ENCODE measurements around the gene CHI3L1.

CHI3L1 gene

DNA sequence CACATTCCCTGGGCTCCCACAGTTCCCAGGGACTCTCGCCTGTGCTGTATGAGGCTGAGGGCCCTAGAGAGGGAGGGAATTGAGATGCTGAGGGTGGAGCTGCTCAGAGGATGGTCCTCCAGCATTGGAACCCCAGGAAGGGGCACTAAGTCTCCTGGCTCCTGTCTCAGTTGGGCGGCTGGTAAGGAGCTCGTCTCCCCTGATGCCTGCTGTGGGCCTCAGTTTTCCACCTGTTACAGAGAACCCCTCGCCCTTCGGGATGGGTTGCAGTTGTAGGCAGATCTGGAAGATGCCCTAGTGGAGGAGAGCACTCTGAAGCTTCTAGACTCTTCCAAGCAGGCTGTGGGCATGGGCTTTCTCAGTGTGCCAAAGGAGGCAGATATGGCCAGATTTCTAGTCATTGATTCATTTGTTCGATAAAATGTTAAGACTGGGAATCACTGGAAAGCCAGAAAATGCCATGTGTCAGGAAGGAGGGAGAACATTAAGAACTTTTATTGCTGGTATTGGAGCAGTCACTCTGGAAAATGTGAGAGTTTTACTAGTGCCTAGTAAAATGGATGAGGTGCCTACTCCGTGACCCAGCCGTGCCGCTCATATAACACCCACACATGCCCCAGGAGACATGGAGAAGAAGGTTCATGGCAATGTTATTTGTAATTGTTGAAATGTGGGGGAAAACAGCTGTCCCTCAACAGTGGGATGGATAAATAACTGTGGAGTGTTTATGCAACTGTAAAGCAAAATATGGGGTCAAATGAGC, 10.1 kb downstream of the CHI3L1 start:
- Histone ChIP-seq H3K4me1 (ENCODE audit: control insufficient read depth in 2 of 2, insufficient read depth in 2 of 2, low read length in 2 of 2) (peaks cover 3 to 5% of the 10 kb centered on the region in 2 donors), H3K36me3 (ENCODE audit: control insufficient read depth in 2 of 2, insufficient read depth in 2 of 2, low read length in 2 of 2) (no peaks in the 10 kb centered on the region), H3K4me3 (ENCODE audit: low read length in 2 of 2) (no peak overlapping the region), H3K27ac (ENCODE audit: low read depth in 2 of 2, low read length in 2 of 2) (no peak overlapping the region), H3K9ac (ENCODE audit: low read depth in 1 of 2, low read length in 2 of 2) (no peak overlapping the region), H3K27me3 (ENCODE audit: control insufficient read depth in 2 of 2, insufficient read depth in 2 of 2, low read length in 2 of 2) (no peaks in the 10 kb centered on the region), H3K9me3 (ENCODE audit: control insufficient read depth in 2 of 2, low read length in 2 of 2) (no peaks in the 10 kb centered on the region)

DNA sequence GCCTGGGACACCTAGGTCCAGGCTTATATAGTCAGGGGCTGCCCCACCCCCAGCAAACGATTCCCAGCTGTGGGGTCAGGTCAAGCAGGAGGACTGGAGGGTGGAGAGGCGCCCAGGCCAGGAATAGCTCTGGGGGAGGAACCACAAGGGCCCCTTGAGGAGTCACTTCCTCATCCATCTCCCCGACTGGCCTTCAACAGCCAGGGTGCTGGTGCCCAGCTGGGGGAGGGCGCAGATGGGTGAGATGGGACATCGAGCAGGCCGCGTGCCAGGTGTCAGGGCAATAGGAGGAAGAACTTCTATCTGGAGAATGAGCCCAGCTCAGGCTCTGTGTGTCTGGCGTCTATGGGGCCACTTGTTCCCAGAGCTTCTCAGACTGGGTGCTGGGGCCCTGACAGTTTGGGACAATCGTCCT, 10.7 kb downstream of the CHI3L1 start:
- Histone ChIP-seq H3K4me1 (ENCODE audit: control insufficient read depth in 2 of 2, insufficient read depth in 2 of 2, low read length in 2 of 2) (peaks cover 3 to 5% of the 10 kb centered on the region in 2 donors), H3K27ac (ENCODE audit: low read depth in 2 of 2, low read length in 2 of 2) (no peak overlapping the region), H3K36me3 (ENCODE audit: control insufficient read depth in 2 of 2, insufficient read depth in 2 of 2, low read length in 2 of 2) (no peaks in the 10 kb centered on the region), H3K9ac (ENCODE audit: low read depth in 1 of 2, low read length in 2 of 2) (no peak overlapping the region), H3K4me3 (ENCODE audit: low read length in 2 of 2) (no peak overlapping the region), H3K9me3 (ENCODE audit: control insufficient read depth in 2 of 2, low read length in 2 of 2) (no peaks in the 10 kb centered on the region), H3K27me3 (ENCODE audit: control insufficient read depth in 2 of 2, insufficient read depth in 2 of 2, low read length in 2 of 2) (no peaks in the 10 kb centered on the region)

DNA sequence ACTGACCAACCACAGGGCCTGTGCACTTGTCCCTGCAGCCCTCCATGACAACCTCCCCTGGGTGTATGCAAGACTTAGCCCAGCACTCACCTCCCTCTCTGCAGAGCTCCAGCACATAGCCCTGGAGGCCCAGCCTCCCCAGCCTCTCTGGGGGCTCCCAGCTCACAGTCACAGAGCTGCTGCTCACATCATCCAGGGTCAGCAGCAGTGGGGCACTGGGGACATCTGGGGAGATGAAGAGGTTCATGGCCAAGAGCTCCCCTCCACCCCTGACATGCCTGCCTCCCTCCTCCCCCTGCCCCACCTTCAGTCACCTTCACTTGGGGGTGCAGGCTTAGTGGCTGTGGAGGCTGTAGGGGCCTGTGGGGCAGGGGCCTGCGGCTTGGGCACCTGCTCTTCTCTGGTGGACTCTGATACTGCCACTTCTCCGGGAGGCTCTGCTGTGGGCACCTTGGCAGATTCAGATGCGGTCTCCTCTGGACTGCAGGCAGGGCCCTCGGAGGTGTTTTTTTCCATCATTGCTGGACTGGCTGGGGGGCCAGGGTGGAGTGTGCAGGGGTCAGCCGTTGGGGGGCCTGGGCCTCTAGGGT, 11.2 kb downstream of the CHI3L1 start, which contains the start of gene MYBPH:
TSS of gene MYBPH (minus strand) at position 590 of the 590 bp plus-strand sequence. CDS start at position 519, 71 bp downstream.
- Histone ChIP-seq H3K27ac (ENCODE audit: low read depth in 2 of 2, low read length in 2 of 2) (no peak within 1 kb of the TSS), H3K9me3 (ENCODE audit: control insufficient read depth in 2 of 2, low read length in 2 of 2) (no peaks in the 10 kb centered on the region), H3K4me3 (ENCODE audit: low read length in 2 of 2) (no peak within 1 kb of the TSS), H3K9ac (ENCODE audit: low read depth in 1 of 2, low read length in 2 of 2) (no peak within 1 kb of the TSS), H3K4me1 (ENCODE audit: control insufficient read depth in 2 of 2, insufficient read depth in 2 of 2, low read length in 2 of 2) (peaks cover 3 to 5% of the 10 kb centered on the region in 2 donors), H3K36me3 (ENCODE audit: control insufficient read depth in 2 of 2, insufficient read depth in 2 of 2, low read length in 2 of 2) (no peaks in the 10 kb centered on the region), H3K27me3 (ENCODE audit: control insufficient read depth in 2 of 2, insufficient read depth in 2 of 2, low read length in 2 of 2) (no peaks in the 10 kb centered on the region)

DNA sequence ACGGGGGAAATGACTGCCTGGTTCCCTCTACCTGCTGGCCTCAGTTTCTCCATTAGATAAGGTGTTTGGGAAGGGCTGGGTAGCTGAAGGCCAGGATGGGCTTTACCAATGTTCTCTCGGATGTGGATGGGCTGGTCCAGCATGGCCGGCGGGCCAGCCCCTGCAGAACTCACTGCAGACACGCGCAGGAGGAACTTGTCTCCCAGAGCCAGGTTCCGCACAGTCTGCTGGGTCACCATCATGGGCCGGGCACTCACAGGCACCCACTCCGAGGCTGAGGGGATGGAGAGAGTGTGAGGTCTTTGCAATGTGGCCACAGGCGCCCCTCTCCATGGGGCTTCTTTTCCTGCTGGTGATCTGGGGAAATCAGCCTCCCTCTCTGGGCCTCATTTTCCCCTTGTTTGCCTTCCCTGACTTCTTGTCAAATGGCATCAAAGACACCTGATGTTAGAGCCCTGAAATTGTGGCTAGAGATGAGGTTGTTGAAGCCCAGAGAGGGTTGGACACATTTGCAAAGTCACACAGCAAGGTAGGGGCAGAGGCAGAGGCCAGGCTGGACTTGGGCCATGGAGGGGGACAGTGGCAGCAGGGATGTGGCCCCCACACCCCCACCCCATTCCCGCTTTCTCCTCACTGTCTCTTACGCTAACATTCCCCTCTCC, 12.0 kb downstream of the CHI3L1 start:
- H3K36me3 ChIP-seq (ENCODE audit: control insufficient read depth in 2 of 2, insufficient read depth in 2 of 2, low read length in 2 of 2) = no peaks in the 10 kb centered on the region
- H3K4me1 ChIP-seq (ENCODE audit: control insufficient read depth in 2 of 2, insufficient read depth in 2 of 2, low read length in 2 of 2) = peaks cover 3 to 5% of the 10 kb centered on the region in 2 donors
- H3K27me3 ChIP-seq (ENCODE audit: control insufficient read depth in 2 of 2, insufficient read depth in 2 of 2, low read length in 2 of 2) = no peaks in the 10 kb centered on the region
- H3K27ac ChIP-seq (ENCODE audit: low read depth in 2 of 2, low read length in 2 of 2) = no peak overlapping the region
- no peak overlapping the region for H3K4me3 ChIP-seq (ENCODE audit: low read length in 2 of 2)
- H3K9me3 ChIP-seq (ENCODE audit: control insufficient read depth in 2 of 2, low read length in 2 of 2) = no peaks in the 10 kb centered on the region
- H3K9ac ChIP-seq (ENCODE audit: low read depth in 1 of 2, low read length in 2 of 2) = no peak overlapping the region

DNA sequence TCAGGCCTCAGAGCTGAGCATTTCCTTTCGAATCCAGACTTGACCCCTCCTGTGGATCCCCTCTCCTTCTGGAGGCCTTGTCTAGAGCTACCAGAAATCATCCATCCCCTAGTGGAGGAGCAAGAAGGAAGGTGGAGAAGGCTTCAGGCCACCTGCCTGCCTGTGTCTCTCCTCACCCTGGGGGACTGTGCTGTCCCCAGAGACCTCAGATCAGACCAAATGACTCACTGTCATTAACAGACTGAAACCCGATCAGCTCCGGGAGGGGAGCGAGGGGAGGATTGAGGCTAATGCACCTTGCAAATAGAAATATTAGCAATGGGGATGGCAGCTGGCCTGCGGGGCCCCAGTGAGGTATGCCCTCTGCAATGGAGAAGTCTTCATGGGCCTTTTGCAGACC, 12.9 kb downstream of the CHI3L1 start:
- Histone ChIP-seq H3K4me3 (ENCODE audit: low read length in 2 of 2) (no peak overlapping the region), H3K27ac (ENCODE audit: low read depth in 2 of 2, low read length in 2 of 2) (no peak overlapping the region)

DNA sequence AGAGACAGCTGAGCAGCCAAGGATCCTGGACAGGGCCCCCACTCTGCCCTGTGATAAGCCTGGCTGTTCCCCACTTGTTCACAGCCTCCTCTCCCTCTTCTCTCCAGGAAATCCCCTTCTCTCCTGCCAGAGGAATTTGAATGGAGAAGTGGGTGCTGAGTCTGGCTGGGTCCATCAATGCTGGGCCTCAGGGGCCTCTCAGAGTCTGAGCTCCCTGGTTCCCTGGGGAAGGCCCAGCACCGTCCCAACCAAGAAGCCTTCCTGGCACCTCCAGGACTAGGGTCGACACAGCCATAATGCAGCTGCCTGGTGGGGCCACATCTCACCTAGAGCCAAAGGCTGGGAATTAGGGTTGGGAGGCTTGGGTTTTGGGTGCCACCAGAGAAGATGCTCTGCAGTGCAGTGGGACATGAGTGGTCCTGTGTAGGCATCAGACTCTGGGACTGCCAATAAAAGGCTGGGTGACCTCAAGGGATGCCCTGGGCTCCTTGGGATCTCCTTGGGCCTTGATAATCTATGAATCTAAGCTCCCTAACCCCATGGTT, 13.4 kb downstream of the CHI3L1 start:
- no peaks in the 10 kb centered on the region for H3K9me3 ChIP-seq (ENCODE audit: control insufficient read depth in 2 of 2, low read length in 2 of 2)
- H3K9ac ChIP-seq (ENCODE audit: low read depth in 1 of 2, low read length in 2 of 2) = no peak overlapping the region
- H3K27ac ChIP-seq (ENCODE audit: low read depth in 2 of 2, low read length in 2 of 2) = no peak overlapping the region
- H3K4me3 ChIP-seq (ENCODE audit: low read length in 2 of 2) = no peak overlapping the region
- H3K36me3 ChIP-seq (ENCODE audit: control insufficient read depth in 2 of 2, insufficient read depth in 2 of 2, low read length in 2 of 2) = no peaks in the 10 kb centered on the region
- peaks cover 3 to 5% of the 10 kb centered on the region in 2 donors for H3K4me1 ChIP-seq (ENCODE audit: control insufficient read depth in 2 of 2, insufficient read depth in 2 of 2, low read length in 2 of 2)
- no peaks in the 10 kb centered on the region for H3K27me3 ChIP-seq (ENCODE audit: control insufficient read depth in 2 of 2, insufficient read depth in 2 of 2, low read length in 2 of 2)

More for the DNA sequence above, 12.9 kb downstream of the CHI3L1 start:
- H3K36me3 ChIP-seq (ENCODE audit: control insufficient read depth in 2 of 2, insufficient read depth in 2 of 2, low read length in 2 of 2) = no peaks in the 10 kb centered on the region
- no peaks in the 10 kb centered on the region for H3K27me3 ChIP-seq (ENCODE audit: control insufficient read depth in 2 of 2, insufficient read depth in 2 of 2, low read length in 2 of 2)
- H3K9ac ChIP-seq (ENCODE audit: low read depth in 1 of 2, low read length in 2 of 2) = no peak overlapping the region
- no peaks in the 10 kb centered on the region for H3K9me3 ChIP-seq (ENCODE audit: control insufficient read depth in 2 of 2, low read length in 2 of 2)
- peaks cover 3 to 5% of the 10 kb centered on the region in 2 donors for H3K4me1 ChIP-seq (ENCODE audit: control insufficient read depth in 2 of 2, insufficient read depth in 2 of 2, low read length in 2 of 2)

DNA sequence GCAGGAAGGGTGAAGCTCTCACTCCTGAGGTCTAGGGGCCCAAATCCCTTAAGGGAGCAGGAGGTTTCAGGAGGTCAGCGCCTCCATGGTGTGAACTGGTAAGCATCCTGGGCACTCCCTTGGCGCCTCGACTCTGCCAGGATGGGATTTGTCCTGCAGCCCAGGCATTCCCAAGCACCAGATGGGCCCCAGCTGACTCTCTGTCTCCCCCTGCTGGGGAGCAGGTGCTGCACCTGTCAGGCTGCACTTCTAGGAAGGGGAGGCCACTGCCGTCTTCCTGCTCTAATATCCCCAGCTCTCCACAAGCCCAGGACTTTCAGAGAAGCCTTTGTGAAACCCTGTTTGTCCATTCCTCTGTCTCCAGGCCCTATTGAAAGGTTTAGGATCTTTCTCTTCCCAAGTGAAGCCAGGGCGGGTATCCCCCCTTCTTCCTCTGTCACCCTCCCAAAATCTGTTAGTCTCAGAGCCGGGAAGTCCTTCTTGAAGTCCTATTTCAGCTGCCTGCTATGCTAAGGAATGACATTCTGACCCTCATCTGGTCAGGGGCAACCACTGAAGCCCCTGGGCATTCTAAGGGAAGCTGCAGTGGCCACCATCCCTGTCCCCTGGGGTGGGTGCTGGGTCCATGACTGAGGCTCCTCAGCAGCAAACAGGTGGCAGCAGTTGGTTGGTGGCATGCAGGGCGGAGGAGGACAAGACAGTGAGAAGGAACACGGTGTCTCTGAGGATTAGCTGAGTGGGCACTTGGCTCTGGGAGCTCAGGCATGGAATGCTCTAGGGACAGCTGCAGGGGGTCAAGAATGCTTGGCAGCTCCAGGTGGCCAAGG, 14.1 kb downstream of the CHI3L1 start:
- Histone ChIP-seq H3K4me1 (ENCODE audit: control insufficient read depth in 2 of 2, insufficient read depth in 2 of 2, low read length in 2 of 2) (peaks cover 0 to under 1% of the 10 kb centered on the region in 2 donors), H3K9ac (ENCODE audit: low read depth in 1 of 2, low read length in 2 of 2) (no peak overlapping the region), H3K27ac (ENCODE audit: low read depth in 2 of 2, low read length in 2 of 2) (no peak overlapping the region), H3K36me3 (ENCODE audit: control insufficient read depth in 2 of 2, insufficient read depth in 2 of 2, low read length in 2 of 2) (no peaks in the 10 kb centered on the region), H3K27me3 (ENCODE audit: control insufficient read depth in 2 of 2, insufficient read depth in 2 of 2, low read length in 2 of 2) (no peaks in the 10 kb centered on the region), H3K9me3 (ENCODE audit: control insufficient read depth in 2 of 2, low read length in 2 of 2) (no peaks in the 10 kb centered on the region), H3K4me3 (ENCODE audit: low read length in 2 of 2) (no peak overlapping the region)

DNA sequence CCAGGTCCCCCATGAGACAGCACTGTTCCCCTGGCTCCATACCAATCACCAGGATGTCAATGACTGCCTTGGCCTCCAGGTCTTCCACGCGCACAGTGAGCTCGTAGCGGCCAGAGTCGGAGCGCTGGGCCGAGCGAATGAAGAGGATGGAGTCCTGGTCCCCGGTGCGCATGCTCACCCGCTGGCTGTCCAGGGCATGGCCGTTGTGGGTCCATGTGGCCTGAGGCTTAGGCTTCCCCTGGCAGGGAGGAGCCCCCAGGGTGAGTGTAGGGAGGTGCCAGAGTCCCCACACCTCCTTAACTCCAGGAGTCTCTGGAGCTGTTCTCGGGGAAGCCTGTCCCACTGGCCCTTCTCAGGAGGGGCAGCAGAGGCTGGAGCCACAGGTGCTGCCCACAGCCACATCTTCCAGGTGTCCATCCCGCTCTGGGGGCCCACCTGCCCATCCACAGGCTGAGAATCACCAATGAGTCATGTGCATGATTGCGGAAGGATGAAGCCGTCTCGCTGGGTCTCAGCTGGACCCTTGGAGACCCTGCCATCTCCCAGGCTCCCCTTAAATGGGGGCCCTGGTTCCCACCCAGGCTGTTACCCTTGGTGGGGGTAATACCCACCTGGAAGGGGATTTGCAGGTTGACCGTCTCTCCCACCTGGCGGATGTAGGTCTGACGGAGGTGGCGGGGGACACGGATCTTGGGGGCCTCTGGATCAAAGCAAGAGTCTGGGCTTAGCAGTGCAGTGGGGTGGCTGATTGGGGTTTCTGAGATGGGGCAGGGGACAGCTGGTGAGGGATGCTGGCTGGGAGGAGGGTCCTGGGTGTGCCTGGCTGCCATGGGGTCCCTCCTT, 14.9 kb downstream of the CHI3L1 start:
- no peaks in the 10 kb centered on the region for H3K36me3 ChIP-seq (ENCODE audit: control insufficient read depth in 2 of 2, insufficient read depth in 2 of 2, low read length in 2 of 2)
- H3K27ac ChIP-seq (ENCODE audit: low read depth in 2 of 2, low read length in 2 of 2) = no peak overlapping the region
- H3K9me3 ChIP-seq (ENCODE audit: control insufficient read depth in 2 of 2, low read length in 2 of 2) = no peaks in the 10 kb centered on the region
- no peak overlapping the region for H3K4me3 ChIP-seq (ENCODE audit: low read length in 2 of 2)
- no peaks in the 10 kb centered on the region for H3K4me1 ChIP-seq (ENCODE audit: control insufficient read depth in 2 of 2, insufficient read depth in 2 of 2, low read length in 2 of 2)
- no peak overlapping the region for H3K9ac ChIP-seq (ENCODE audit: low read depth in 1 of 2, low read length in 2 of 2)
- no peaks in the 10 kb centered on the region for H3K27me3 ChIP-seq (ENCODE audit: control insufficient read depth in 2 of 2, insufficient read depth in 2 of 2, low read length in 2 of 2)

Measured in mucosa of rectum (tissue), 2 donors.